DND-41 (cell line): ENCODE measurements around the gene TRAPPC6A.

ENCODE experiments used
- ATAC-seq: fragments of 200-7000 bp; cut with Tn5 transposase; 3 replicates; pipeline ENCODE4 v1.9.1; 2021; ENCODE audit warnings: low read depth; ENCODE audit not compliant: insufficient read depth
- DNase-seq: peaks from one replicate; pipeline ENCODE4 v3.0.0-alpha.2; 2020
- H2AFZ ChIP-seq: 2 replicates; pipeline ENCODE4 v1.6.0; 2012; ENCODE audit warnings: low read depth, low read length
- H3K27ac ChIP-seq: 2 replicates; pipeline ENCODE4 v1.5.1; 2012; ENCODE audit warnings: low read length, inconsistent platforms
- H3K27me3 ChIP-seq: fragments of 200-600 bp; sonication (generic); 2 replicates; pipeline ENCODE4 v1.6.0; 2012; ENCODE audit warnings: low read length, mild to moderate bottlenecking, inconsistent platforms; ENCODE audit not compliant: insufficient read depth, poor library complexity
- H3K36me3 ChIP-seq: 2 replicates; pipeline ENCODE4 v1.5.1; 2012; ENCODE audit warnings: low read length, inconsistent platforms; ENCODE audit not compliant: insufficient read depth
- H3K4me1 ChIP-seq: 2 replicates; pipeline ENCODE4 v1.5.1; 2012; ENCODE audit warnings: mild to moderate bottlenecking, low read length; ENCODE audit not compliant: insufficient read depth
- H3K4me2 ChIP-seq: 2 replicates; pipeline ENCODE4 v1.6.0; 2012; ENCODE audit warnings: mild to moderate bottlenecking, moderate library complexity, low read length, inconsistent platforms; ENCODE audit not compliant: insufficient read depth
- H3K4me3 ChIP-seq, 2 experiments: fragments of 200-600 bp in 1 of 2; shearing (Covaris generic) in 1 of 2; 2 replicates each; pipeline ENCODE4 v1.5.1; 2012 to 2016; ENCODE audit warnings: inconsistent platforms in 2 of 2, low read length in 2 of 2, mild to moderate bottlenecking in 2 of 2, low read depth in 1 of 2, moderate library complexity in 1 of 2
- H3K79me2 ChIP-seq: 2 replicates; pipeline ENCODE4 v1.6.0; 2012; ENCODE audit warnings: low read length, inconsistent platforms; ENCODE audit not compliant: insufficient read depth
- H3K9ac ChIP-seq: 2 replicates; pipeline ENCODE4 v1.6.0; 2012; ENCODE audit warnings: low read depth, mild to moderate bottlenecking, inconsistent platforms, low read length, moderate library complexity
- H3K9me3 ChIP-seq: 2 replicates; pipeline ENCODE4 v1.5.1; 2012; ENCODE audit warnings: low read length, moderate library complexity, mild to moderate bottlenecking, inconsistent platforms; ENCODE audit not compliant: insufficient read depth, severe bottlenecking
- H4K20me1 ChIP-seq: 2 replicates; pipeline ENCODE4 v1.6.0; 2012; ENCODE audit warnings: low read length; ENCODE audit not compliant: insufficient read depth
- EZH2 ChIP-seq: IDR thresholded peaks from 3 replicates; pipeline ENCODE4 v1.6.1; 2012; ENCODE audit warnings: borderline replicate concordance, low read depth, mild to moderate bottlenecking, moderate library complexity, low read length, inconsistent platforms; ENCODE audit not compliant: severe bottlenecking
- TF ChIP-seq, protein P1 (sequence below): IDR thresholded peaks from 2 replicates; pipeline ENCODE4 v1.5.1; 2012; ENCODE audit warnings: borderline replicate concordance, low read length, moderate library complexity, mild to moderate bottlenecking; ENCODE audit not compliant: poor library complexity, severe bottlenecking; ENCODE audit errors: extremely low read depth

The TRAPPC6A gene

DNA sequence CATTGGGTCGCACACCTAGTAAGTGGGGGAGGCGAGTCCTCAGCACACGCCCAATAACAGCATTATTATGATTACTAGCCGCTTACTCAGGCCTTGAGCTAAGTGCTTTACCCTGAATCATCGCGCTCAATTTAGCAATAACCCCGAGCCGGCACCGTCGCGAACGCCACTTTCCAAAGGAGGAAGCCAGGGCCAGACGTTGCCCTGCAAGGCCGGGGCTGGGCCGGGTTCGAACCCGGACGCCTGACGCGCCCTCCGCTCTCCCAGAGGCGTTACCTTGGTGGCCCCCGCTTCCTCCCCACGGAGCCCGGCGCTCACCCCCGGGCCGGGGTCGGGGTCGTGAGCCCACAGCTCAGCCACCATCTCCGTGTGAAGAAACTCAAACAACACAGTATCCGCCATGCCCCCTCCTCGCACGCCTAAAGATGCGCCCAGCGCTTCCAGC is at the start of gene TRAPPC6A:
TSS of gene TRAPPC6A (minus strand) at position 421 of the 445 bp plus-strand sequence. CDS start at position 402, 19 bp downstream.
- H3K27me3 ChIP-seq: no peaks in the 10 kb centered on the region
- peak within 1 kb of the TSS; percentile 76 for H3K27ac ChIP-seq
- no peak for TF ChIP-seq EZH2
- TF ChIP-seq, protein P1, sequence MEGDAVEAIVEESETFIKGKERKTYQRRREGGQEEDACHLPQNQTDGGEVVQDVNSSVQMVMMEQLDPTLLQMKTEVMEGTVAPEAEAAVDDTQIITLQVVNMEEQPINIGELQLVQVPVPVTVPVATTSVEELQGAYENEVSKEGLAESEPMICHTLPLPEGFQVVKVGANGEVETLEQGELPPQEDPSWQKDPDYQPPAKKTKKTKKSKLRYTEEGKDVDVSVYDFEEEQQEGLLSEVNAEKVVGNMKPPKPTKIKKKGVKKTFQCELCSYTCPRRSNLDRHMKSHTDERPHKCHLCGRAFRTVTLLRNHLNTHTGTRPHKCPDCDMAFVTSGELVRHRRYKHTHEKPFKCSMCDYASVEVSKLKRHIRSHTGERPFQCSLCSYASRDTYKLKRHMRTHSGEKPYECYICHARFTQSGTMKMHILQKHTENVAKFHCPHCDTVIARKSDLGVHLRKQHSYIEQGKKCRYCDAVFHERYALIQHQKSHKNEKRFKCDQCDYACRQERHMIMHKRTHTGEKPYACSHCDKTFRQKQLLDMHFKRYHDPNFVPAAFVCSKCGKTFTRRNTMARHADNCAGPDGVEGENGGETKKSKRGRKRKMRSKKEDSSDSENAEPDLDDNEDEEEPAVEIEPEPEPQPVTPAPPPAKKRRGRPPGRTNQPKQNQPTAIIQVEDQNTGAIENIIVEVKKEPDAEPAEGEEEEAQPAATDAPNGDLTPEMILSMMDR: no peak
- no peaks in the 10 kb centered on the region for H3K9me3 ChIP-seq
- H3K9ac ChIP-seq: peak within 1 kb of the TSS; percentile 73
- ATAC-seq (peak; percentile 2), DNase-seq (no peak)
- peaks cover 8% of the 10 kb centered on the region for H4K20me1 ChIP-seq
- peaks cover 31% of the 10 kb centered on the region for H3K79me2 ChIP-seq
- peaks cover 13% of the 10 kb centered on the region for H3K36me3 ChIP-seq
- H3K4me1 ChIP-seq: peaks cover 33% of the 10 kb centered on the region
- H2AFZ ChIP-seq: peak within 1 kb of the TSS; percentile 94
- peak within 1 kb of the TSS; percentile 83 for H3K4me2 ChIP-seq
- peak within 1 kb of the TSS; percentile 72 to 92 for H3K4me3 ChIP-seq

DNA sequence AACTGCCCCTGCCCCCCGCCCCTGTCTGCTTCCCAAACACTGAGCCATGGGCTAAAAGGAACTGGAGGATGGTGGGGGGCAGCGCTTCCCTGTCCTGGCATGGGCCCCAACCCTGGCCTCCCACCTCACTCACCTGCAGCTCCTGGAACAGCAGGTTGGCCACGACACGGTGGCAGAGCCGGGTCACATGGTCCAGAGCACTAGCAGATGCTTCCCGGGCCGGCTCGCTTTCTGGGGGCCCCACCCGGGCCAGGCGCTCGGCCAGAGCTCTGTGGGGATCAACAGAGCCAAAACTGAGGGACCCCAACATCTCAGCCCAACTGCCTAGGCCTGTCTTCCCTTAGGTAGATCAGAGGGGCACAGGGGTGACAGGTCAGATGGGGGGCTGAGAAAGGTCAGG is 46.6 kb upstream of the TRAPPC6A start:
- Histone ChIP-seq H3K27me3 (peaks cover 3% of the 10 kb centered on the region), H3K36me3 (no peaks in the 10 kb centered on the region), H4K20me1 (no peaks in the 10 kb centered on the region), H3K4me2 (no peak overlapping the region), H3K9ac (no peak overlapping the region), H3K4me1 (no peaks in the 10 kb centered on the region), H3K27ac (no peak overlapping the region), H2AFZ (no peak overlapping the region), H3K9me3 (no peaks in the 10 kb centered on the region), H3K4me3 (no peak overlapping the region), H3K79me2 (no peaks in the 10 kb centered on the region)
- DNase-seq (no peak), ATAC-seq (no peak)
- TF ChIP-seq, protein P1: no peak
- TF ChIP-seq EZH2: no peak

- Histone ChIP-seq H2AFZ (no peak overlapping the region), H3K9me3 (no peaks in the 10 kb centered on the region)
Observed at GRCh38 chr19:45223879-45224278, 45.8 kb upstream of the TRAPPC6A start.

More at GRCh38 chr19:45223879-45224278, 45.8 kb upstream of the TRAPPC6A start:
- ATAC-seq (no peak), DNase-seq (no peak)
- H3K27me3 ChIP-seq: peaks cover 3% of the 10 kb centered on the region
- H3K79me2 ChIP-seq: no peaks in the 10 kb centered on the region
- H3K9ac ChIP-seq: no peak overlapping the region
- TF ChIP-seq EZH2: no peak
- TF ChIP-seq, protein P1: no peak
- H3K4me1 ChIP-seq: no peaks in the 10 kb centered on the region
- no peak overlapping the region for H3K4me2 ChIP-seq
- no peaks in the 10 kb centered on the region for H3K36me3 ChIP-seq
- no peak overlapping the region for H3K27ac ChIP-seq
- no peaks in the 10 kb centered on the region for H4K20me1 ChIP-seq
- no peak overlapping the region for H3K4me3 ChIP-seq
